KOPT-K1 (cell line): Measurements from ENCODE around the gene SPINK14.

Source experiments
- H3K27ac ChIP-seq: fragments of 200-600 bp; sonication (generic); 2 replicates; pipeline ENCODE4 v1.5.1; 2016; ENCODE audit warnings: antibody characterized with exemption, mild to moderate bottlenecking, low read depth, low read length; ENCODE audit not compliant: poor library complexity, severe bottlenecking
- H3K36me3 ChIP-seq: fragments of 200-600 bp; sonication (generic); 2 replicates; pipeline ENCODE4 v1.5.1; 2017; ENCODE audit warnings: antibody characterized with exemption, mild to moderate bottlenecking, low read length, moderate library complexity; ENCODE audit not compliant: insufficient read depth
- H3K9me3 ChIP-seq: fragments of 200-600 bp; sonication (generic); 2 replicates; pipeline ENCODE4 v1.5.1; 2017; ENCODE audit warnings: antibody characterized with exemption, low read length, mild to moderate bottlenecking; ENCODE audit not compliant: insufficient read depth, poor library complexity, severe bottlenecking

Gene SPINK14

DNA sequence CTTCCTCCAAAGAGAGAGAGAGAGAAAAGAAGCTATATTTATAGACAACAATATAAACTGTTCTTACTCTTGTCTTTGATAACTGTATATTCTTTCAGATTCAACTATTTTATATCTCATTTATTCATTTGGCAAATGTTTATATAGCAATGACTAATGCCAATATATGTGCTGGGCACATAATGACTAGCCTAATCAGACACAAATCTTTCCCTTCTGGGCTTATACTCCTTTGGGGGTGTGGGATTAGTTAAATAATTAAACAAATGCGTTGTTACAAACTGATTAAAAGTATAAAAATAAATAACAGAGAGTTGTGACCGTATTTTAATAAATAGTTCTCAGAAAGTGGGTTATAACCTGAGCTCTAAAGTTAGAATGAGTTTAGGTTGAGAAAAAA, 4.0 kb downstream of the SPINK14 start:
- no peaks in the 10 kb centered on the region for H3K36me3 ChIP-seq
- H3K27ac ChIP-seq, result no peak overlapping the region
- no peaks in the 10 kb centered on the region for H3K9me3 ChIP-seq

DNA sequence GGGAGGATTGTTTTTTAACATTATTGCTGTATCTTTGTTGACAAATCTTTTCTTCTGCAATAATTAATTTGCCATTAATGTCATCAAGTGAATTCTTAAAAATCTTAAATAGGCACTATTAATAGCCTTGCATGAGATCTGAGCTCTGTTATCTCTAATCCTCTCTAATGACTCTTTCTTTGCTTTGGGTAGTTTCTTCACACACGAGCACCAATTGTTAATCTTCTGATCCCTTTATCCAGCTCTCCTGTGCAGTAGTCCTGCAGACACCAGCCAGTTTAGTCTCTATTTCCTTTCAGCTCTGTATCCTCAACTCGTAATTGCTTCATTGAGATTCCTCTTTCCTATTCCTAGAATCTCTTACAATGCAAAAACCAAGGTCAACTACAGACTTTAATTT, 8.1 kb downstream of the SPINK14 start:
- H3K9me3 ChIP-seq, result no peaks in the 10 kb centered on the region
- no peaks in the 10 kb centered on the region for H3K36me3 ChIP-seq
- H3K27ac ChIP-seq, result no peak overlapping the region

GRCh38 chr5:148177207-148177606, 8.9 kb downstream of the SPINK14 start:
- H3K27ac ChIP-seq, result no peak overlapping the region
- H3K36me3 ChIP-seq, result no peaks in the 10 kb centered on the region
- H3K9me3 ChIP-seq, result no peaks in the 10 kb centered on the region

GRCh38 chr5:148179234-148179824, 11.0 kb downstream of the SPINK14 start:
- Histone ChIP-seq H3K36me3 (no peaks in the 10 kb centered on the region), H3K27ac (no peak overlapping the region), H3K9me3 (no peaks in the 10 kb centered on the region)

- Histone ChIP-seq H3K27ac (no peak overlapping the region), H3K36me3 (no peaks in the 10 kb centered on the region), H3K9me3 (no peaks in the 10 kb centered on the region)
These were observed 18.1 kb downstream of the SPINK14 start for GRCh38 chr5:148186248-148187003.

DNA sequence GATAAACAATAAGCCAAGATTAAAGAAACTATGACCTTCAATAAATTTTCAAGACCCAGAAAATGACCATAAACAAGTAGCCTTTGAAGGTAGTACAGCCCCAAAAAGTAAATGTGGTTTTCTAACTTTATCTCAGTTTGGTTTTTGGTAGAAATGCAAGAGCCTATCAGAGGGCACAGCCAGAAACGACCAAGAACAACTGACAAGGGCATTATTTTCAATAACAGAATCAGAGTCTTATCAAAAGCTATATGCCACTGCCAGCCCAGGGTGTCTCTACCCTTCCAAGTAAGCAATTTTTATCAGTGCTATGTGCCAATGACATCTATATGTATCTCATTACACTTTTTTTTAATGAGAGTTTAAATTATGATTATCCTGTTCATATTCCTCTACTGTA, 22.7 kb downstream of the SPINK14 start:
- Histone ChIP-seq H3K9me3 (no peaks in the 10 kb centered on the region), H3K36me3 (no peaks in the 10 kb centered on the region), H3K27ac (no peak overlapping the region)

GRCh38 chr5:148193202-148193601, 24.9 kb downstream of the SPINK14 start:
- Histone ChIP-seq H3K36me3 (no peaks in the 10 kb centered on the region), H3K9me3 (no peaks in the 10 kb centered on the region), H3K27ac (no peak overlapping the region)

DNA sequence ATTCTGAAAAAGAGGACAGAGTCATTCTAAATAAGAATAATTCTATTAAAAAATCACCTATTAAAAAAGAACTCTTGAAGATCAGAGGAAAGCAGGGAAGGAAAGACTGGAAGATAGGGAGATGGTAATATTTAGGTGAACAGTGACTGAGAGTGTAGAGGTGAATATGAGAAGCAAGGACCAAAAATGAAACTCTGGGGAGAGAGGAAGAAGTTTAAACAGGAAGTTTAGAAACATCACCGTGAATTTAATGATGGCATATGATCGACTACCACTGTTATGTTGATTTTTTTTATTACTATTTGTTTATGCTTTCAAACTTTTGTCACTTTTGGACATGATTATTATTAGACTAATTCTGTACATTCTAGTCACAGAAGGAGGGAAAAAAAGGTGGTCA, 32.8 kb downstream of the SPINK14 start:
- no peaks in the 10 kb centered on the region for H3K36me3 ChIP-seq
- H3K27ac ChIP-seq, result no peak overlapping the region
- H3K9me3 ChIP-seq, result no peaks in the 10 kb centered on the region

DNA sequence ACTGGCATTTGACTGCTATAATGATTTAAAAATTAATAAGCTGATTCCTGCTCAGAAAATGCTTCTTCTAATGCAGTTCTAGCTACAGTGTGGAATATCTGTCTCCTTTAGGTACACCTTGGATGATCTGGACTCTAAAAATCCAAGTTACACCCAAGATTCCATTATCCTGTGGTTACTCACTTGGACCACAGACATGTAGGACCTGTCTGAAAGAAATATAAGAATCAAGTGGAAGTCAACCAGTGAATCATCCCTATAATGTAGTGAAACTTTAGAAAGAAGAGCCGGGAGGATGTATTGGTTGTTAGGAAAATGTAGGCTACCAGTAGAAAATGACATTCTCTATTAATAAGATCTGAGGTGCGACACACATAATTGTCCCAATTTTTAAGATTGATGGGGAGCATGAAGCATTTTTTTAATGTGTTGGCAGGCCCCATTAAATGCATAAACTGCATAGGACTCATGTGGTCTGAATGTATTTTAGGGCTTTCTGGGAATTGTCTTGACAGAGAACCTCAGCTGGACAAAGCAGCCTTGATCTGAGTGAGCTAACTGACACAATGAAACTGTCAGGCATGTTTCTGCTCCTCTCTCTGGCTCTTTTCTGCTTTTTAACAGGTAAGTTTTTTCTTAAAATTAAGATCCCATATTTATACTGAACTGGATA, 34.3 kb downstream of the SPINK14 start, which contains the start of gene SPINK6:
Gene SPINK6, plus strand, starts transcription at position 512 of the 673 bp plus-strand sequence. Its CDS starts 55 bp downstream, at position 567.
- no peaks in the 10 kb centered on the region for H3K36me3 ChIP-seq
- H3K27ac ChIP-seq, result no peak within 1 kb of the TSS
- H3K9me3 ChIP-seq, result no peaks in the 10 kb centered on the region

- Histone ChIP-seq H3K27ac (no peak overlapping the region), H3K36me3 (no peaks in the 10 kb centered on the region), H3K9me3 (no peaks in the 10 kb centered on the region)
These were observed 36.9 kb downstream of the SPINK14 start for GRCh38 chr5:148205044-148205806.

DNA sequence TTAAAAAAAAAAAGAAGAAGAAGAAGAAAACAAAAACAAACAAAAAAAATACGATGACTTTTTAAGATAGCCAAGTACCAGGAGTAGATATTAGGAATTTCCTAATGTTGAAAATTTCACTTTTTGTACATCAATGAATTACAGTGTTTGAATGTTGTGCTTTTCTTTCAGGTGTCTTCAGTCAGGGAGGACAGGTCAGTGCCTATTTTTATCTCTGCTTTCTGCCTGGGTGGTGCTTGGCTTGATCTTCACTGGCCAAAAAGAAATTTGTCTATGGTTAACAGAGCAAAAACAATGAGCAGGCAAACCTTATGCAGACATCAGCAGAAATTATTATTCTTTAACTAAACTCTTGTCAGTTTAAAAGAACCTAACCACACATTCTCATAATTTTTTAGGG, 37.5 kb downstream of the SPINK14 start:
- Histone ChIP-seq H3K36me3 (no peaks in the 10 kb centered on the region), H3K9me3 (no peaks in the 10 kb centered on the region), H3K27ac (no peak overlapping the region)

- Histone ChIP-seq H3K27ac (no peak overlapping the region), H3K9me3 (no peaks in the 10 kb centered on the region), H3K36me3 (no peaks in the 10 kb centered on the region)
These were observed 38.3 kb downstream of the SPINK14 start for GRCh38 chr5:148206620-148207019.

GRCh38 chr5:148208226-148208625, 39.9 kb downstream of the SPINK14 start:
- Histone ChIP-seq H3K27ac (no peak overlapping the region), H3K36me3 (no peaks in the 10 kb centered on the region), H3K9me3 (no peaks in the 10 kb centered on the region)

- Histone ChIP-seq H3K27ac (no peak overlapping the region), H3K9me3 (no peaks in the 10 kb centered on the region), H3K36me3 (no peaks in the 10 kb centered on the region)
These were observed 40.9 kb downstream of the SPINK14 start for GRCh38 chr5:148209151-148209770.
